GM23248 (cell line): ENCODE results near the gene C10orf62. TPM values are rescaled to one million over a fixed set of nuclear protein-coding genes. Genes with fewer than 3 reads are reported as not detected.

Experiments used
- DNase-seq: peaks from one replicate; pipeline ENCODE4 v3.0.0-alpha.2; 2015
- H2AFZ ChIP-seq: fragments of 200-600 bp; sonication (generic); 2 replicates; pipeline ENCODE4 v1.6.1; 2016; ENCODE audit warnings: antibody characterized with exemption
- H3F3A ChIP-seq: fragments of 200-600 bp; sonication (generic); 2 replicates; pipeline ENCODE4 v1.6.1; 2016; ENCODE audit warnings: mild to moderate bottlenecking, antibody characterized with exemption, mixed run types; ENCODE audit not compliant: insufficient read depth
- H3K27ac ChIP-seq: fragments of 200-600 bp; sonication (generic); 2 replicates; pipeline ENCODE4 v1.5.1; 2016; ENCODE audit warnings: mild to moderate bottlenecking
- H3K27me3 ChIP-seq: fragments of 200-600 bp; sonication (generic); replicated peaks from 2 replicates; pipeline ENCODE4 v1.6.1; 2016; ENCODE audit warnings: mild to moderate bottlenecking; ENCODE audit not compliant: insufficient read depth
- H3K36me3 ChIP-seq: fragments of 200-600 bp; sonication (generic); 2 replicates; pipeline ENCODE4 v1.6.1; 2016; ENCODE audit warnings: low read depth, mild to moderate bottlenecking
- H3K4me1 ChIP-seq: fragments of 200-600 bp; sonication (generic); 2 replicates; pipeline ENCODE4 v1.6.1; 2016; ENCODE audit warnings: mild to moderate bottlenecking; ENCODE audit not compliant: insufficient read depth
- H3K4me2 ChIP-seq: fragments of 200-600 bp; sonication (generic); one replicate; pipeline ENCODE4 v1.6.1; 2016; ENCODE audit warnings: mild to moderate bottlenecking; ENCODE audit not compliant: unreplicated experiment
- H3K4me3 ChIP-seq: fragments of 200-600 bp; sonication (generic); 2 replicates; pipeline ENCODE4 v1.5.1; 2016; ENCODE audit warnings: mild to moderate bottlenecking
- H3K79me2 ChIP-seq: fragments of 200-600 bp; sonication (generic); 2 replicates; pipeline ENCODE4 v1.6.1; 2016; ENCODE audit warnings: mild to moderate bottlenecking; ENCODE audit not compliant: insufficient read depth
- H3K9ac ChIP-seq: fragments of 200-600 bp; sonication (generic); 2 replicates; pipeline ENCODE4 v1.6.1; 2016; ENCODE audit warnings: mild to moderate bottlenecking
- H3K9me2 ChIP-seq: fragments of 200-600 bp; sonication (generic); 2 replicates; pipeline ENCODE4 v1.6.1; 2016; ENCODE audit warnings: mixed run types, mild to moderate bottlenecking, moderate library complexity; ENCODE audit not compliant: insufficient read depth
- H3K9me3 ChIP-seq: fragments of 200-600 bp; sonication (generic); one replicate; pipeline ENCODE4 v1.6.1; 2017; ENCODE audit warnings: low read depth
- H4K20me1 ChIP-seq: fragments of 200-600 bp; sonication (generic); 2 replicates; pipeline ENCODE4 v1.6.0; 2016; ENCODE audit not compliant: insufficient read depth
- EZH2 ChIP-seq: fragments of 200-600 bp; sonication (generic); IDR thresholded peaks from 2 replicates; pipeline ENCODE4 v1.6.1; 2018; ENCODE audit warnings: antibody characterized with exemption, mild to moderate bottlenecking; ENCODE audit not compliant: insufficient read depth, poor library complexity, severe bottlenecking
- EZH2phosphoT487 ChIP-seq: fragments of 200-600 bp; sonication (generic); IDR thresholded peaks from 2 replicates; pipeline ENCODE4 v1.6.1; 2018; ENCODE audit warnings: antibody characterized with exemption, moderate library complexity, mild to moderate bottlenecking, low read depth; ENCODE audit not compliant: insufficient read depth
- WGBS, 2 experiments: methylation state at CpG; one replicate each; pipeline ENCODE4 v1.1.6; 2015 to 2017; ENCODE audit warnings: low lambda C conversion rate in 2 of 2, low coverage in 1 of 2; ENCODE audit errors: missing lambda C conversion rate in 2 of 2; 5-methylcytosine and 5-hydroxymethylcytosine counted together
- in situ Hi-C: fragments of 300-500 bp; cut with MboI; formaldehyde crosslinking; loops from 2 replicates; pipeline ENCODE4 v1.15.0; 2020
- polyA plus RNA-seq: library from polyadenylated mRNA; unstranded; fragments of >200 nt; fragmentation: Nextera tagmentation; extraction: Ambion mirVana; gene quantifications from 2 replicates; pipeline ENCODE4 v1.2.1, GENCODE V29; 2016
- total RNA-seq: library from RNA; depleted of rRNA; stranded (reverse); fragments of >200 nt; shearing (Covaris generic); gene quantifications from 2 replicates; pipeline ENCODE4 v1.2.3, GENCODE V29; 2014

Gene C10orf62
- total and polyA plus RNA-seq, 2 experiments from 2014 or later, result not detected

DNA sequence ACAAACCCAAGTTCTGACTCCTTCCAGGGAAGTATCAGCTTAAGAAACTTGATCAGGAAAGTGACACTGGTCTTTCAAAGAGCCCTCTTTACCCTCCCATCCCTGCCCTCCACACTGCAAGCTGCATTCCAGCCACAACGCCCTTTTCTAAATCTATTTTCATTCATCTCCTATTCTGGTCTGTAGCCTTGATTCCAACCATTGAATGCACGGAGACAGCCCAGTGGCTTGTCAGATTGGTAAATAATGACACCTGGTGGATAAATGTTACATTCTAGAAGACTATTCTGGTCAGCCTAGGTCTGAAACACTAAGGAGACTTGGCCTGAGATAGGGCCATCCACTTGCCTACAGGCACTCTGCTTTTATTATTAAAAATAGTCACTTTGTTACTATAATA is 22.9 kb downstream of the C10orf62 start:
- in situ Hi-C loops, result no loop called here
- Histone ChIP-seq H3K4me1 (no peaks in the 10 kb centered on the region), H3K36me3 (no peaks in the 10 kb centered on the region), H3K27me3 (no peaks in the 10 kb centered on the region), H4K20me1 (no peaks in the 10 kb centered on the region), H3K9me2 (no peaks in the 10 kb centered on the region), H3K27ac (no peak overlapping the region), H3K9me3 (no peaks in the 10 kb centered on the region), H3F3A (no peaks in the 10 kb centered on the region), H3K4me3 (no peak overlapping the region), H3K79me2 (no peaks in the 10 kb centered on the region), H3K4me2 (no peak overlapping the region), H2AFZ (no peak overlapping the region), H3K9ac (no peak overlapping the region)
- peak; percentile 70 for DNase-seq
- TF ChIP-seq EZH2 (no peak), EZH2phosphoT487 (no peak)
- WGBS, 2 experiments, result 26 to 28% methylated on average over 2 of the region's 2 CpGs

- in situ Hi-C loops, result no loop called here
- 82% methylated on average over 4 of the region's 4 CpGs for WGBS, 2 experiments
- H3K27ac ChIP-seq, result no peak overlapping the region
These were observed 28.8 kb downstream of the C10orf62 start for GRCh38 chr10:97618285-97618684.

GRCh38 chr10:97618733-97619132 is 29.2 kb downstream of the C10orf62 start:
- no peak for DNase-seq
- H3K9me3 ChIP-seq, result no peaks in the 10 kb centered on the region
- no peaks in the 10 kb centered on the region for H3K36me3 ChIP-seq
- no peak overlapping the region for H3K9ac ChIP-seq
- TF ChIP-seq EZH2phosphoT487 (no peak), EZH2 (no peak)
- H3K4me2 ChIP-seq, result no peak overlapping the region
- H3K27ac ChIP-seq, result no peak overlapping the region
- 90 to 97% methylated on average over 4 of the region's 4 CpGs for WGBS, 2 experiments
- H2AFZ ChIP-seq, result no peak overlapping the region
- H3K79me2 ChIP-seq, result no peaks in the 10 kb centered on the region
- in situ Hi-C loops, result no loop called here
- no peak overlapping the region for H3K4me3 ChIP-seq
- no peaks in the 10 kb centered on the region for H4K20me1 ChIP-seq
- no peaks in the 10 kb centered on the region for H3F3A ChIP-seq
- no peaks in the 10 kb centered on the region for H3K4me1 ChIP-seq
- H3K27me3 ChIP-seq, result no peaks in the 10 kb centered on the region
- no peaks in the 10 kb centered on the region for H3K9me2 ChIP-seq

More at GRCh38 chr10:97618285-97618684, 28.8 kb downstream of the C10orf62 start:
- no peaks in the 10 kb centered on the region for H3K27me3 ChIP-seq
- no peak for DNase-seq
- no peaks in the 10 kb centered on the region for H3K36me3 ChIP-seq
- H3K9ac ChIP-seq, result no peak overlapping the region
- no peaks in the 10 kb centered on the region for H3K4me1 ChIP-seq
- H3K79me2 ChIP-seq, result no peaks in the 10 kb centered on the region
- H3K9me2 ChIP-seq, result no peaks in the 10 kb centered on the region
- no peaks in the 10 kb centered on the region for H3K9me3 ChIP-seq
- H3K4me3 ChIP-seq, result no peak overlapping the region
- no peak overlapping the region for H3K4me2 ChIP-seq
- H2AFZ ChIP-seq, result no peak overlapping the region
- no peaks in the 10 kb centered on the region for H4K20me1 ChIP-seq
- no peaks in the 10 kb centered on the region for H3F3A ChIP-seq
- no peak for TF ChIP-seq EZH2
- no peak for TF ChIP-seq EZH2phosphoT487

- in situ Hi-C loops, result no loop called here
- Histone ChIP-seq H3K9me2 (no peaks in the 10 kb centered on the region), H3K36me3 (no peaks in the 10 kb centered on the region), H4K20me1 (no peaks in the 10 kb centered on the region), H3K27ac (no peak overlapping the region), H3K4me3 (no peak overlapping the region), H3K79me2 (no peaks in the 10 kb centered on the region), H3F3A (0 out of 2 replicates have a peak, but pooled peaks cover 4% of the 10 kb centered on the region), H2AFZ (no peak overlapping the region), H3K4me2 (no peak overlapping the region), H3K9me3 (no peaks in the 10 kb centered on the region), H3K4me1 (no peaks in the 10 kb centered on the region), H3K9ac (no peak overlapping the region), H3K27me3 (no peaks in the 10 kb centered on the region)
- 86 to 100% methylated on average over 1 of the region's 1 CpG for WGBS, 2 experiments
- no peak for DNase-seq
- no peak for TF ChIP-seq EZH2
- TF ChIP-seq EZH2phosphoT487, result no peak
These were observed 33.8 kb downstream of the C10orf62 start for GRCh38 chr10:97623277-97623676.

DNA sequence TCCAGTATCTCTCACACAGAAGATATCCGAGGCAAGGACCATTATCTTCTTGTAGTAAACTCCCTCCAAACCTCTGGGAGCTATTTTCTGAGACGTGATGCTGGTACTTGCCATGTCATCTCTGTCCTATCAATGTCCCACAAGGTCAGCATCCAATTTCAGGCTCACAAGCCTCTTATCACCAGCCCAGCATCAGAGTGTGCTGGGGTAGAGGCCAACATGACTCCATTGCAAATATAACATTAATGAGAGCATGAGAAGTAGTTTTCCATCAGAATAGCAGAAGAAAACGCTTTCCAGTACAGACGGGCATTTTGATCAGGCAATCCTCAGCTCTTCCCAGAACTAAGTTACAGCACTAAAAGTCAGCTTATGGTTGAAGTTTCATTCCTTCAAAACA is 38.2 kb downstream of the C10orf62 start:
- Histone ChIP-seq H3K9me2 (no peaks in the 10 kb centered on the region), H3K9ac (no peak overlapping the region), H3K79me2 (peaks cover 9% of the 10 kb centered on the region), H3K27ac (no peak overlapping the region), H3K36me3 (no peaks in the 10 kb centered on the region), H4K20me1 (no peaks in the 10 kb centered on the region), H3F3A (0 out of 2 replicates have a peak, but pooled peaks cover 4% of the 10 kb centered on the region), H3K4me3 (no peak overlapping the region), H3K4me1 (peaks cover 12% of the 10 kb centered on the region; the same call in 1 of the 2 replicates), H3K27me3 (no peaks in the 10 kb centered on the region), H3K4me2 (no peak overlapping the region), H3K9me3 (no peaks in the 10 kb centered on the region), H2AFZ (no peak overlapping the region)
- TF ChIP-seq EZH2phosphoT487, result no peak
- TF ChIP-seq EZH2, result no peak
- no peak for DNase-seq
- WGBS, 2 experiments, result 83 to 84% methylated on average over 4 of the region's 4 CpGs
- in situ Hi-C loops, result no loop called here
